MM.1S (cell line): ENCODE measurements around the gene ARHGEF26.

Source experiments
- EZH2 ChIP-seq: fragments of 300-600 bp; sonication (generic); optimal IDR thresholded peaks from 2 replicates; pipeline ENCODE3; 2017; ENCODE audit warnings: low read depth, mild to moderate bottlenecking, antibody characterized with exemption, low read length, mixed read lengths
- EZH2phosphoT487 ChIP-seq: fragments of 300-600 bp; sonication (generic); IDR thresholded peaks from 2 replicates; pipeline ENCODE4 v1.6.1; 2018; ENCODE audit warnings: antibody characterized with exemption, low read length
- TF ChIP-seq, protein P1 (sequence below): fragments of 300-600 bp; sonication (generic); IDR thresholded peaks from 2 replicates; pipeline ENCODE4 v1.5.1; 2016; ENCODE audit warnings: antibody characterized with exemption, low read length, mixed read lengths

DNA sequence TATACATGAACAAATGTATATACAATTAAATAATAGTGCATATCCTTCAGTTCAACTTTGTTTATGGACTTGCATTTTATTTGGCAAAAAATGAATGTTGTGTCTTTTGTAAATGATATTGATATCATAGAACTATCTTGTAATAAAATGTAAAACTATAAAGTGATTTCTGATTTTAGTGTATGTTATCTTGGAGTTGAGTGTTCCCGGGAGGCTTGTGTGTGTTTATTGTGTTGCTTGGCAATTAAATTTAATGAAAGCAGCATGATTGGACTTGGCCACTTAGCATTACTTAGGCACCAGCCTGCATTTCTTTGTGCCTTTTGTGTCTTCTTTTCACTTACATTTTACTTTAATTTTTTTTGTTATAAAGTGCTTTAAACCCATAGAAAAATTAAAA lies 10.6 kb downstream of the ARHGEF26 start:
- TF ChIP-seq, protein P1, sequence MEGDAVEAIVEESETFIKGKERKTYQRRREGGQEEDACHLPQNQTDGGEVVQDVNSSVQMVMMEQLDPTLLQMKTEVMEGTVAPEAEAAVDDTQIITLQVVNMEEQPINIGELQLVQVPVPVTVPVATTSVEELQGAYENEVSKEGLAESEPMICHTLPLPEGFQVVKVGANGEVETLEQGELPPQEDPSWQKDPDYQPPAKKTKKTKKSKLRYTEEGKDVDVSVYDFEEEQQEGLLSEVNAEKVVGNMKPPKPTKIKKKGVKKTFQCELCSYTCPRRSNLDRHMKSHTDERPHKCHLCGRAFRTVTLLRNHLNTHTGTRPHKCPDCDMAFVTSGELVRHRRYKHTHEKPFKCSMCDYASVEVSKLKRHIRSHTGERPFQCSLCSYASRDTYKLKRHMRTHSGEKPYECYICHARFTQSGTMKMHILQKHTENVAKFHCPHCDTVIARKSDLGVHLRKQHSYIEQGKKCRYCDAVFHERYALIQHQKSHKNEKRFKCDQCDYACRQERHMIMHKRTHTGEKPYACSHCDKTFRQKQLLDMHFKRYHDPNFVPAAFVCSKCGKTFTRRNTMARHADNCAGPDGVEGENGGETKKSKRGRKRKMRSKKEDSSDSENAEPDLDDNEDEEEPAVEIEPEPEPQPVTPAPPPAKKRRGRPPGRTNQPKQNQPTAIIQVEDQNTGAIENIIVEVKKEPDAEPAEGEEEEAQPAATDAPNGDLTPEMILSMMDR: no peak
- TF ChIP-seq EZH2phosphoT487 (no peak), EZH2 (no peak)
